BE2C (cell line): ENCODE measurements around the gene INSYN2B.
A peak's percentile ranks its signal among the peaks of the same experiment; 100 is the strongest.

Experiments
- DNase-seq: peaks from one replicate; pipeline ENCODE4 v3.0.0-alpha.2; 2020
- H3K27me3 ChIP-seq: fragments of 250-450 bp; sonication (Bioruptor Pico); 2 replicates; pipeline ENCODE4 v1.5.1; 2020; ENCODE audit warnings: mild to moderate bottlenecking
- H3K36me3 ChIP-seq: fragments of 250-450 bp; sonication (Bioruptor Pico); 2 replicates; pipeline ENCODE4 v1.5.1; 2020; ENCODE audit warnings: mild to moderate bottlenecking
- H3K4me1 ChIP-seq: fragments of 250-450 bp; sonication (Bioruptor Pico); 2 replicates; pipeline ENCODE4 v1.5.1; 2020
- H3K4me3 ChIP-seq: 2 replicates; pipeline ENCODE4 v1.5.1; 2011; ENCODE audit warnings: low read depth, low read length
- H3K9me3 ChIP-seq: fragments of 250-450 bp; sonication (Bioruptor Pico); 2 replicates; pipeline ENCODE4 v1.5.1; 2020
- CTCF ChIP-seq: IDR thresholded peaks from 2 replicates; pipeline ENCODE4 v1.5.1; 2012; ENCODE audit warnings: mild to moderate bottlenecking, low read depth, low read length

Gene INSYN2B

GRCh38 chr5:169864483-169864882 is 115.8 kb downstream of the INSYN2B start:
- H3K36me3 ChIP-seq: no peaks in the 10 kb centered on the region

DNA sequence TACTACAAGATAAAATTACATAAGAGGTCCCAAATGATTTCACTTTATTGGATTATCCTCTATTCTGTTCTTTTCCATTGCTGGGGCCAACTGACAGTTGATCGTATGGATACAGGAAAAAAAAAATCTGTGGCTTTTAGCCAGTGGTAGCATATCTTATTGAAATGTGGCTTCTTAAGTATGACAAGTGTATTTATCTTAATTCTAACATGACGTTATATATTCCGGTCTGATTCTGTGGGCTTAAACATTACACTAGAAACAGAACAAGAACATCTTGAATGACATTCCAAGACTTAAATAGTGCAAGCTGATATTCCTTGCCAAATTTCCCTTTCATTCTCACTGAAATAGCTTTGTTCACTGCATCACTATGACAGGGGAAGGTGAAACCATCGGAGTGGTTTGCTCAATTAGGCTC is 117.9 kb downstream of the INSYN2B start:
- H3K4me1 ChIP-seq: peaks cover 10% of the 10 kb centered on the region; the same call in 1 of the 2 replicates
- H3K9me3 ChIP-seq: no peaks in the 10 kb centered on the region
- DNase-seq: no peak
- no peaks in the 10 kb centered on the region for H3K36me3 ChIP-seq
- no peak for TF ChIP-seq CTCF
- no peaks in the 10 kb centered on the region for H3K27me3 ChIP-seq
- H3K4me3 ChIP-seq: no peak overlapping the region

More at GRCh38 chr5:169864483-169864882, 115.8 kb downstream of the INSYN2B start:
- Histone ChIP-seq H3K9me3 (no peaks in the 10 kb centered on the region), H3K4me1 (peaks cover 10% of the 10 kb centered on the region; the same call in 1 of the 2 replicates), H3K4me3 (no peak overlapping the region), H3K27me3 (no peaks in the 10 kb centered on the region)
- no peak for DNase-seq
- no peak for TF ChIP-seq CTCF

- TF ChIP-seq CTCF: no peak
- DNase-seq: peak; percentile 11
These were observed 118.4 kb downstream of the INSYN2B start for GRCh38 chr5:169861934-169862333.

GRCh38 chr5:169861433-169861832 is 118.9 kb downstream of the INSYN2B start:
- H3K4me1 ChIP-seq: peaks cover 10% of the 10 kb centered on the region; the same call in 1 of the 2 replicates
- no peak for DNase-seq
- TF ChIP-seq CTCF: no peak
- H3K36me3 ChIP-seq: no peaks in the 10 kb centered on the region
- no peaks in the 10 kb centered on the region for H3K27me3 ChIP-seq
- H3K4me3 ChIP-seq: no peak overlapping the region
- no peaks in the 10 kb centered on the region for H3K9me3 ChIP-seq

More at GRCh38 chr5:169861934-169862333, 118.4 kb downstream of the INSYN2B start:
- Histone ChIP-seq H3K36me3 (no peaks in the 10 kb centered on the region), H3K4me1 (peaks cover 10% of the 10 kb centered on the region; the same call in 1 of the 2 replicates), H3K27me3 (no peaks in the 10 kb centered on the region), H3K9me3 (no peaks in the 10 kb centered on the region), H3K4me3 (no peak overlapping the region)

DNA sequence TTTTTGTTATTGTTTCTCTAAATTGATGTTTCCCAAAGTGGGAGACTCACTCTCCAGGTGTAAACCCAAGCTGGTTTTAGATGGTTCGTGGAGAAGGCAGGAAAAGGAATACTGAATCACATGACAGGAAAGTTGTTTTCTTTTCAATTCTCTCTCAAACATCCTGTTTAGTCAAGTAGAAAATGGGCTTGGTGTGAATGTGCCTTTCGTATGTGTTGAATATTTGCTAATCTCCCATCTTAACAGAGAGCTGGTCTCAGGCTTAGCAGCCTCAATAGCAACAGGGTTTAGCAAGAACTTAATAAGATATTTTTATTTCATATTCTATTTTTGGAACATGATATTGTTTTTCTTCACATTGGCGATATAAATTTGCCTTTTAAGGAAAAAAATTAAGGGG is 119.7 kb downstream of the INSYN2B start:
- no peaks in the 10 kb centered on the region for H3K9me3 ChIP-seq
- no peak overlapping the region for H3K4me3 ChIP-seq
- H3K27me3 ChIP-seq: no peaks in the 10 kb centered on the region
- peaks cover 10% of the 10 kb centered on the region; the same call in 1 of the 2 replicates for H3K4me1 ChIP-seq
- no peak for DNase-seq
- H3K36me3 ChIP-seq: no peaks in the 10 kb centered on the region
- no peak for TF ChIP-seq CTCF

GRCh38 chr5:169856571-169856970 is 123.7 kb downstream of the INSYN2B start:
- no peaks in the 10 kb centered on the region for H3K4me1 ChIP-seq
- H3K4me3 ChIP-seq: no peak overlapping the region
- no peak for DNase-seq
- no peaks in the 10 kb centered on the region for H3K36me3 ChIP-seq
- H3K27me3 ChIP-seq: no peaks in the 10 kb centered on the region
- TF ChIP-seq CTCF: no peak
- no peaks in the 10 kb centered on the region; the same call in 1 of the 2 replicates for H3K9me3 ChIP-seq
